GM18861 (cell line): ENCODE results near the gene SIL1.
"Not testable (repeated sequence)": the region's sequence is repeated elsewhere in the genome, so short reads cannot be mapped to it uniquely, and the experiment has no call there.

ENCODE experiments used
- ATAC-seq: cut with Tn5 transposase; IDR thresholded peaks from one replicate; pipeline ENCODE4 v1.9.1; 2021; ENCODE audit not compliant: unreplicated experiment

Gene SIL1

DNA sequence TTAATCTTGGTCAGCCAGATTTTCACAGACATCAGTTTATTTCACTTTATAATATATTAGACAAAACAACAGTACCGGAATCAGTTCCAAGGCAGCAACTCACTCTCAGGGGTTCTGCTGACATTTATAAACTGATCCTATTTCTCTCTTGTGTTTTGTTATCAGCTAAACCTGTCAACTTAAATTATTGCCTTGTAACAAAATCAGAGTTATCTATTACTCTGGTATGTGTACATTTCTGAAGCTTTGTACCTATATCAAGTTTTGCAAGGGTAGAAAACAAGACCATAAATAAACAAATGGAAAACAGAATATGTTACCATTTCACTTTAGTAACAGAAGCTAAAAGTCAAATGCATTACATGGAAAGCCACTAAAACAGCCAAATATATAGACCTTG, 122.1 kb downstream of the SIL1 start:
- no peak for ATAC-seq

DNA sequence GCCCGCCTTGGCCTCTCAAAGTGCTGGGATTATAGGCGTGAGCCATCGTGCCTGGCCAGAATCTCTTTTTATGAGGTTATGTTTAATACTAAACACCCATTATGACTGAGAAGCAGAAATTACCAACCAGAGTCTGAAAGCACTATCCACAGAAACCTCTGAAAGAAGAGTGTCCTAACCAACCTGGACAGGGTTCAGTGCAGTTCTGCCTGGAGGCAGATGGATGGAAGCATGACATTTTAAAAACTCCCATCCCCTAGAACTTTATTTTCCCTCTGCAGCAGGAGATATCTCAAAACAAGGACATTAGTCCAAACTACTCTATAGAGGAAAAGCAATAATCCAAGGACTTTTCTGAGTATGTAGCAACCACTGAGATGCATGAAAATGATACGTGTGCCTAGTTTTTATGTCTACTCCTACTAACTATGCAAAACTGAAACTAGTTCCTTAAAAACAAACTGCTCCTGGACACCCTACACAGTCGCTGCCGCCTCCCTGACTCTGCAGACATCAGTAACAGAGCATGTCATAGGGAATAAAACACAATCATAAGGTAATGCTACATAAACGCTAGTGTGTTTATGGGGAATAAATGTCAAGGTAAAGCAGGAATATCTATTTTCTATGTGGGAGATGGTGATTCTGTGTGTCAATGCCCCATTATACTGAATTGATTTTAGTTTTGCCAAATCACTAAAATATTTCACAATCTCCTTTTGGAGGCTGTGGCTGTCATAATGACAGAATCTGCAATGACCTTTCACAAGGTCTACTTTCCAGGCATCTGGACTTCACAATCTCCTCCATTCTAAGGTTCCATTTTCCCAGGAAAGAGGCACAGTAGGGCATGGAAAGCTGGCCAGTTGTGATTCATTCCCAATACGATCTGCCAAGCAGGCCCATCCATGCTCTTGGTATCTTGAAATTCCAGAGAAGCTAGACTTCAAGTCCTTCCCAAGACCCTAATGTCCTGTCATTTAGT, 122.8 kb downstream of the SIL1 start:
- ATAC-seq = no peak

- ATAC-seq = not testable (repeated sequence)
Observed at GRCh38 chr5:139073956-139074355, 124.2 kb downstream of the SIL1 start.

GRCh38 chr5:139068494-139069151, 129.5 kb downstream of the SIL1 start:
- ATAC-seq = no peak

DNA sequence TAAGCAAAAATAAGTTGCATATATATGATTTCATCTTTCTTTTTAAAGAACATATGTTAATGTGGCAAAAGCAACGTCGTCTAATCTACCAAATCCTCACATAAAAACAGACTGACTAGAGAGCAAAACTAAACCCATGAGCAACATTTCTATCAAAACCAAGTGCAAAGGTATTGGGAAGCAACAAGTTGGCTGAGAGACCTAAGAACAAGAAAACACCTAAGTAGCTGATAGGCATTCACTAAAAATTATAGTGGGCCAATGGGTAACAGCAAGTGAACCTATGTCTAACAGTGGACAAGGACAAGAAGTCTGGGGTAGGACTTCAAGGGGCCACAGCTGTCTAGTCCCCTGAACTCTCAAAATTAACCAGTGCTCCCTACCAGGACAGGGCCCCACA, 130.1 kb downstream of the SIL1 start:
- no peak for ATAC-seq

GRCh38 chr5:139065306-139065705, 132.9 kb downstream of the SIL1 start:
- ATAC-seq = no peak

GRCh38 chr5:139064613-139065012, 133.6 kb downstream of the SIL1 start:
- no peak for ATAC-seq

- ATAC-seq = no peak
Observed at GRCh38 chr5:139063664-139064054, 134.5 kb downstream of the SIL1 start.

DNA sequence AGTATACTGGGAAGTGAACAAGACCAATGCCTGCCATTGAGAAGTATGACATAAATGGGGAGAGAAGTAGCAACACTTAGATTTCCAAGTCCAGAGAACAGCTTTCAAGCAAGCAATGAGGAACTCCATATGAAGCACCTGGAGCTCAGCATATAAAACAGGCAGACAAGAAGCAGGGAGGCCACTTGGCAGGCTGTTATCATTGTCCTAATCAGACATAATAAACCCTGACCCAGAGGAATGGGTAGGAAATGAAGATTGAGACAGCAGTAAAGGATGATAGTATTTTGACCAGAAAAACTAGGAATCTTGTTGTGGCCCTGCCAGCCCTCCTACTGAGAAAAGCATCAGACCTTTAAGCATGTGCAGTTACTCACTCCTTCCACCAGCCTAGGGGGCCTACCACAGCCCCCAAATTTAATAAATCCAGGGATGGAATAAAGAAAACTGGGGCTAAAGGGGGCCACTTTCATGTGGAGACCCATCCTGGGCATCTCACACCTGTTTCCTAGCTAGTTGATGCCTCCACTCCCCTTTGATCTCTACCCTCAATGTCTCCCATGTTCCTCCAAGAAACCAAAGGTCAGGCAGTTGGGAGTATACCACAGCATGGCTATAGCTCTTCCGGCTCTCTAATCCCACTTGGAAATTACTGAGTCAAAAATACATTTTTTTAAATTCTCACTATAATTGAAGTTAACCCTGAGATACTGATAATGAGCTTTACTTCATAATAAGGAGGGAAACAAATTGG, 135.1 kb downstream of the SIL1 start:
- ATAC-seq = no peak

GRCh38 chr5:139061856-139062255, 136.3 kb downstream of the SIL1 start:
- ATAC-seq = no peak

DNA sequence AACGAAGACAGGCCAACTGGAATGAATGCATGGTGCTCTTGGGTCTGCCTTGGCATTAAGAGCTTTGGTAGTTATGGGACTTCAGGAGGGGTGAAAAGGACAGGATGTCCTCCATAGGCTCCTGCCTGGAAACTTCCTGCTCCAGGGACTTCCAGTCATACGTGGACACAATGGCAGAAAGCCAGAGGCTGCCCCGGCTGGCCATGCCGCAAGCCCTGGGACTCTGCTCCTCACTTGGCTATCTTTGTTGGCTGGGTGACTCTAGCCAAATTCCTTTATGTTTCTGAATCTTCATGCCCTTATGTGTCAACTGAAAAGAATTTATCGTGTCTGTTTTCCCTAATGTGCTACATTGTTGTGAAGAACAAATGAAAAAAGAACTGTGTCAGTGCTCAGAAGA, 136.9 kb downstream of the SIL1 start:
- ATAC-seq = no peak

- ATAC-seq = no peak
Observed at GRCh38 chr5:139058121-139058520, 140.0 kb downstream of the SIL1 start.

- ATAC-seq = not testable (repeated sequence)
Observed at GRCh38 chr5:139057045-139057939, 140.9 kb downstream of the SIL1 start.

DNA sequence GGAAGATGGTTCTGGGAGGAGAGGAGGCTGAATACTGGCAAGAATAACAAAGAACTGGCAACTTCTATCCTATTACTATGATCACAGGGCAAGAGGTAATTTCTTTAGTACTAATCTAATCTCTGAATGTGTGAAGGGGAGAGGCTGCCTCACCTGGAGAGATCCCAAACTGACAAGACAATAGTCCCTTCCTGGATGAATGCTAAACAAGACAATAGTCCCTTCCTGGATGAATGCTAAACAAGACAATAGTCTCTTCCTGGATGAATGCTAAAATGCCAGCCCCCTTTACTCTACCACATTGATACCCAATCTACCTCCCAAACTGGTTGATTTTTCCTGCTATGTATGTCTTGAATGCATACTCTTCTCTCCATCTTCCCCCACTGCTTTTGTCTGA, 145.2 kb downstream of the SIL1 start:
- ATAC-seq = no peak

- ATAC-seq = no peak
Observed at GRCh38 chr5:139051392-139051791, 146.8 kb downstream of the SIL1 start.

DNA sequence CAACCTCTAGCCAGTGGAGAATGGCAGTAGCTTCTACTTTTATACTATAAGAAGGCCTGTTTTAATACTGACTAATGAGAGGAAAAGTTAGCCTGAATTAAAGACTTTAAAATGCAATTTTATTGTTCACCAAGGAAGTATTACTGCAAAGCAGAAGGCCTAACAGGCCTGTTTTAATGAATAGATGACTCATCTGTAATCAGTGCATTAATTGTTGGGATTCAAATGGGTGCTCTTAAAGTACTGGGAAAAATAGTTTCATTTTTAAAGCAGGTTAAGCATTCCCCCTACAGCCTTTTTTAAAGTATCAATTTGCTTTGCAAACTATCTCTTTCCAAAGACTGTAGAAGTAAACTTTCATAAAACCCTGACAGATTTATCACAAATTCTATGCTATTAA, 147.7 kb downstream of the SIL1 start:
- ATAC-seq = no peak

DNA sequence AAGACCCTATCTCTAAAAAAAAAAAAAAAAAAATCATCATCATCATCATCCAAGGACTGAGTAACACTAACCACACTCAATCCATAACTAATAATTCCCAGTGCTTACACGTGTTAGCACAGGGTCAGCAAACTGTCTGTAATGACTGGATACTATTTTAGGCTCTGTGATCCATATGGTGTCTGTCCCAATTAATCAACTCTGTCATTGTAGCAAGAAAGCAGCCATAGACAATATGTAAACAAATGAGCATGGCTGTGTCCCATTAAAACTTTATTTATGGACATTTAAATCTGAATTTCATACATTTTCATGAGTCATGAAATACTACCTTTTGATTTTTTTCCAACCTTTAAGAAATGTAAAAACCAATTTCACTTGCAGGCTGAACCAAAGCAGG, 148.4 kb downstream of the SIL1 start:
- no peak for ATAC-seq

DNA sequence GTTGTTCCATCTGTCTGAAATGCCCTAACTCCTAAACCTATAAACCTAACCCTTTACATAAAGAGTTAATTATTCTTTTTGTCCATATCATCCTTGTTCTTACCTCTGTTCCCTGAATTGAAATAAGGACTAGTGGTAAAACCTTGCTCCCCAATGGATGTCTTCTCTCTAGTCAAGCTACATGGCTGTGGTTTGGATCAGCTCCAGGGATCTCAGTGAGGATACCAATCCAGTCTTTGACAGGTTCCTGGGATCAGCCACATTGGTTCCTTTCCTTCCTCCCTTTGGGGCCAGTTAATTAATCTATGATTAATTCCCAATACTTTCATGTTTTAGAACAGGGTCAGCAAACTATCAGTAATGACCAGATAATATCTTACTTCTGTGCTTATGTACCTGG, 151.6 kb downstream of the SIL1 start:
- ATAC-seq = no peak

DNA sequence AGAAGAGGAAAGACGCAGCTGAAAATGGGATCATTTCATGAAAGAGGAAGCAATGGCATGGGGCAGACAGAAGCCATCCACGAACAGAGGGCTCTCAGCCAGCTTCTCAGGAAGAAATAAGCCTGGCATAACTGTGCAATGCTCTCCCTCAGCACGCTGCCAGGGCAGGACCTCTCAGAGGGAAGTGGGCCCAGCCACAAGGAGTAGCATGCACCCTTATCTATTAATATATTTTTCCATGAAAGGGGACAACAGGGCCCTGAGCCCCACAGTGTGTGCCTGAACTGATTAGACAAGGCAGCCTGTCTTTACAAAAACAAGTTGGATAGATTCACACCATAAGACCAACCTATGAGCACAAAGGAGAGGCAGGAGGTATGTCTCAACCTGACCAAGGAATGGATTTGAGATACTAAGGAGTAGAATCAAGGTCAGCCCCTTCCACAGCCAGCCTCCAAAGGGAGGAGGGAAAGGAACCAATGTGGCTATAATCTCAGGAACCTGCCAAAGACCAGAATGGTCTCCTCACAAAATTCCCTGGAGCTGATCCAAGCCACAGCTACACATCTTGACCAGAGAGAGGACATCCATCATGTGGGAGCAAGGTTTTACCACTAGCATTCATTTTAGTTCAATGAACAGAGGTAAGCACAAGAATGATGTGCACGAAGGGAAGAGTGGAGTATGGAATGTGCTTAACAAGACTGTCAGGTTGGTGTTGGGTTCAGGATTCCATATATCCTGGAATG, 154.8 kb downstream of the SIL1 start:
- no peak for ATAC-seq

DNA sequence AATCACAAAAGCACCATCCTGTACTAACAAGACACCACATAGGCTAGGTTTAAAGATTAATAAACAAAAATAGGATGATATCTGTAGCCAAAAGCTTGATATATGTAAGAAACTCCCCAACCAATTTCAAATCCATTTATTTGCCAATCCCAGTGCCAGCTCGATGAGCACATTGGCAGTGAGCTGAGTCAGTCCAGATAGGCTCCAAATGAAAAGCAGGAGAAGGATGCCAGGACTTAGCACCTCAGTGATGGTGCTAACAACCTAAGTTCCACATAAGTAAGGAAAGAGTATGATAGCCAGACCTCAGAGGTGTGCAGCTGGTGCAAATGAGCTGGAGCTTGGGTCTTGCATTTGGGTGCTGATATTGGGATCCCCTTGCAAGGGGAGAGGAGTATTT, 158.1 kb downstream of the SIL1 start:
- no peak for ATAC-seq
